Lung (tissue), 12 donors: Measurements from ENCODE around the gene MCAT. TPM values are rescaled to one million over a fixed set of nuclear protein-coding genes. Genes with fewer than 3 reads are reported as not detected.

Experiments
- ATAC-seq: fragments of 200-7000 bp; cut with Tn5 transposase; one replicate; pipeline ENCODE4 v1.9.1; 2020; ENCODE audit warnings: moderate number of reproducible peaks; ENCODE audit not compliant: insufficient read depth, low FRiP score
- DNase-seq, 3 donors: peaks; one replicate each; pipeline ENCODE4 v3.0.0-alpha.2; 2013 to 2017
- H3K27ac ChIP-seq, 2 donors: one replicate each; pipeline ENCODE4 v1.5.1; 2013; ENCODE audit warnings: mild to moderate bottlenecking in 2 of 2, moderate library complexity in 2 of 2, control low read depth in 1 of 2, inconsistent platforms in 1 of 2, low read depth in 1 of 2, low read length in 1 of 2
- H3K27me3 ChIP-seq, 3 donors: one replicate each; pipeline ENCODE4 v1.5.1; 2013; ENCODE audit warnings: low read length in 2 of 3; ENCODE audit not compliant: control insufficient read depth in 3 of 3, insufficient read depth in 3 of 3
- H3K36me3 ChIP-seq, 4 donors: one replicate each; pipeline ENCODE4 v1.5.1; 2013; ENCODE audit warnings: low read length in 4 of 4, mild to moderate bottlenecking in 1 of 4, moderate library complexity in 1 of 4; ENCODE audit not compliant: control insufficient read depth in 4 of 4, insufficient read depth in 4 of 4
- H3K4me1 ChIP-seq, 5 donors: one replicate each; pipeline ENCODE4 v1.5.1; 2013; ENCODE audit warnings: low read length in 5 of 5, mild to moderate bottlenecking in 2 of 5, moderate library complexity in 1 of 5; ENCODE audit not compliant: control insufficient read depth in 5 of 5, insufficient read depth in 5 of 5
- H3K4me3 ChIP-seq: one replicate; pipeline ENCODE4 v1.5.1; 2013; ENCODE audit warnings: mild to moderate bottlenecking, control low read depth, moderate library complexity
- H3K9ac ChIP-seq, 2 donors: one replicate each; pipeline ENCODE4 v1.5.1; 2013; ENCODE audit warnings: low read length in 2 of 2, control low read depth in 1 of 2; ENCODE audit not compliant: insufficient read depth in 1 of 2
- H3K9me3 ChIP-seq, 4 donors: one replicate each; pipeline ENCODE4 v1.5.1; 2013; ENCODE audit warnings: low read length in 3 of 4, mild to moderate bottlenecking in 1 of 4, moderate library complexity in 1 of 4; ENCODE audit not compliant: control insufficient read depth in 4 of 4, insufficient read depth in 3 of 4
- WGBS, 2 donors: extraction: QIAGEN DNeasy Blood & Tissue Kit; methylation state at CpG; one replicate each; pipeline ENCODE4 v1.1.7; 2013; 5-methylcytosine and 5-hydroxymethylcytosine counted together
- polyA plus RNA-seq, 2 donors: library from polyadenylated mRNA; stranded (reverse); fragments of 200-250 nt; gene quantifications; one replicate each; pipeline ENCODE4 v1.2.1, GENCODE V29; 2013
- total RNA-seq, 2 donors: library from RNA; depleted of rRNA in 1 of 2; stranded (reverse); fragments of >200 nt in 1 of 2; gene quantifications; one replicate each; pipeline ENCODE4 v1.2.1, GENCODE V29; 2014 to 2021
- TF ChIP-seq, protein P1 (sequence below): IDR thresholded peaks from 2 replicates; pipeline ENCODE4 v1.5.1; 2012; ENCODE audit warnings: mild to moderate bottlenecking; ENCODE audit errors: control extremely low read depth, extremely low read depth
- donor health status: control.
- donor health status: control.
- donor health status: Bipolar disorder and iron deficiency.
- donor health status: healthy.
- donor health status: DM: yes; HTN: yes; CAD: no.

MCAT gene
- total and polyA plus RNA-seq, 4 donors: 15.6 to 23.9 (median 21.0) TPM

DNA sequence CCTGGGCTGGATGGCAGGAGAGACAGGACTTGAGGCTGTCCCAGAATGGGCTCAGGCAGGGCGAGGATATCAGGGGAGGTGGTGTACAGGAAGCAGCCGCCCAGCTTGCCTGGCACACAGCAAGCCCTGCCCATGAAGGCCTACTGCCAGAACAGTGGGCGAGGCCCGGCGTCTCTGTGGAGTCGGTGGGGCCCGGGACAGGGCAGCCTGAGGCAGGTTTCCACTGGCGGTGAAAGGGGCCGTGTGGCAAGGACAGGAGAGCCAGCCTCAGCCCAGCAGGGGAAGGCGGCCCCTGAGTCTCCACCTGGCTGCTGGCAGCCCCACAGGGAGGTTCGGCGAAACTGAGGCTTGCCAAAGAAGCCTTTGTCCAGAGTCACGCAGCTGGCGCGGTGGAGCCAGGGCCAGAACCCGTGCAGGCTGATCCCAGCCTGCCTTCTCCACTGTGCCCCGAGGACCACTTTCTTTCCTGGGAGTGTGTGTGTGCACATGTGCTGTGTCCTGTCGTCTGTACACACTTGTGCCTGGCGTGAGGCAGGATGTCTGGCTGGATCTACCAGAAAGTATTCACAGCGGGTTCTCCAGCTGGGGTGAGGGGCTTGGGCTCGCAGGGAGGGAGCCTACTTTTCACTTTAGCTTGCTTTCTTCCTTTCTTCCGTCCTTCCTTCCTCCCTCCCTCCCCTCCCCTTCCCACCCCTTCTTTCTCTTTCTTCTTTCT, 9.3 kb upstream of the MCAT start:
- WGBS, 2 donors: 3 to 9% methylated on average over 22 of the region's 22 CpGs
- H3K36me3 ChIP-seq: peaks cover 0 to 6% (median 0%) of the 10 kb centered on the region in 4 donors
- no peaks in the 10 kb centered on the region for H3K9me3 ChIP-seq
- no peaks in the 10 kb centered on the region for H3K27me3 ChIP-seq
- TF ChIP-seq, protein P1, sequence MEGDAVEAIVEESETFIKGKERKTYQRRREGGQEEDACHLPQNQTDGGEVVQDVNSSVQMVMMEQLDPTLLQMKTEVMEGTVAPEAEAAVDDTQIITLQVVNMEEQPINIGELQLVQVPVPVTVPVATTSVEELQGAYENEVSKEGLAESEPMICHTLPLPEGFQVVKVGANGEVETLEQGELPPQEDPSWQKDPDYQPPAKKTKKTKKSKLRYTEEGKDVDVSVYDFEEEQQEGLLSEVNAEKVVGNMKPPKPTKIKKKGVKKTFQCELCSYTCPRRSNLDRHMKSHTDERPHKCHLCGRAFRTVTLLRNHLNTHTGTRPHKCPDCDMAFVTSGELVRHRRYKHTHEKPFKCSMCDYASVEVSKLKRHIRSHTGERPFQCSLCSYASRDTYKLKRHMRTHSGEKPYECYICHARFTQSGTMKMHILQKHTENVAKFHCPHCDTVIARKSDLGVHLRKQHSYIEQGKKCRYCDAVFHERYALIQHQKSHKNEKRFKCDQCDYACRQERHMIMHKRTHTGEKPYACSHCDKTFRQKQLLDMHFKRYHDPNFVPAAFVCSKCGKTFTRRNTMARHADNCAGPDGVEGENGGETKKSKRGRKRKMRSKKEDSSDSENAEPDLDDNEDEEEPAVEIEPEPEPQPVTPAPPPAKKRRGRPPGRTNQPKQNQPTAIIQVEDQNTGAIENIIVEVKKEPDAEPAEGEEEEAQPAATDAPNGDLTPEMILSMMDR: no peak
- ATAC-seq (peak; percentile 84), DNase-seq (peak in 2 of 3 donors; percentile 34 to 55)
- H3K27ac ChIP-seq: peak overlapping the region; percentile 69 to 96
- no peak overlapping the region for H3K9ac ChIP-seq
- H3K4me1 ChIP-seq: peaks cover 0 to 17% (median 12%) of the 10 kb centered on the region in 5 donors
- H3K4me3 ChIP-seq: peak overlapping the region; percentile 76

DNA sequence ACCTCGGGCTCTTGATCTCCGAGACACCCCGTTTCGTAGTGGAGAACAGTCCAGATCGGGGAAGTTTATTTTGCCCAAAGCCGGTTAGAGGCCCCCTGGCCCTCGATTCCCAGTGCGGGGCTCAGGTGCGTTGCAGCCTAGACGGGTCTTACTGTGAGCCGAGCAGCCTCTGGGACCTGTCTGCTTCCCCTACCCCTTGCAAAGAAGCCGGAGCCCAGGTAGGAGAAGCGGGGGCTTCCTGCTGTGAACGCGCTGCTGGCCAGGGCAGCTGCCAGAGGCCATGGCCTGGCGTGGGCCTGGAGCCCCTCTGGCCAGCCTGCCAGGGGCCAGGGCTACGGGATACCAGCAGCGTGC, 8.8 kb upstream of the MCAT start:
- Histone ChIP-seq H3K27ac (peak overlapping the region; percentile 69 to 96), H3K27me3 (no peaks in the 10 kb centered on the region), H3K9me3 (no peaks in the 10 kb centered on the region), H3K4me1 (peaks cover 0 to 17% (median 12%) of the 10 kb centered on the region in 5 donors), H3K9ac (peak overlapping the region in 1 of 2 donors; percentile 42), H3K4me3 (peak overlapping the region; percentile 76), H3K36me3 (peaks cover 0 to 6% (median 0%) of the 10 kb centered on the region in 4 donors)
- ATAC-seq: no peak
- 5 to 9% methylated on average over 18 of the region's 18 CpGs for WGBS, 2 donors
- DNase-seq: no peak
- TF ChIP-seq, protein P1: no peak

DNA sequence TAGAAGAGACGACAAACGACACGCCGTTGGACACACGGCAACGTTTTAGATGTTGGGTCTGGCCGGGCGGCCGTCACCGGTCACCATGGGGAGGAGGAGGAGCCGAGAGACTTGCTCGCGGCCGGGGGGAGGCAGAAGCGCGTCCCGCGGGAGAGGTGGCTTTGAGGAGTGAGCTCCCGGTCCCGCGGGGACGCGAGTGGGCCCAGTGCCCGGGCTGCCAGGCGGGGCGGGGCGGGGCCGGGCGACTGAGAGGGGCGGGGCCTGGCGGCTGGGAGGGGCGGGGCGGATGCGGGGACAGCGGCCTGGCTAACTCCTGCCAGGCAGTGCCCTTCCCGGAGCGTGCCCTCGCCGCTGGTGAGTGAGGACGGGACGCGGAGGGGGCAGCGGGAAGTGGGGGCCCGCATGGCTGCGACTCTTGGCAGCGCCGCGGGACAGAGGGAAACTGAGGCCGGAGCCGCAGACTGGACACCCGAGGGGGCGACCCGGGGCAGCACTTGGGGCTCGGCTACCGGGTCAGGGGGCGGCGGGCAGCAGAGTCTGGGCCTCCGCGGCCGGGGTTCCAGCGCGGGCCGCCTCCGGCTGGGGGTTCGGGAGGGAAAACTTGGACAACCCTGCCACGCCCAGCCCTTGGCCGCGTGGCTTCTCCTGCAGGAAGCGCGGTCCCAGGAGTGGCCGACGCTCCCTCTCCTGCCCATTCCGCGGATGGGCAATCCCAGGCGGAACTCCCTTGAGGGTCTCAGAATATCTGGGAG, 8.2 kb upstream of the MCAT start, which contains the start of gene TSPO:
TSPO (plus strand) TSS at position 309 of the 752 bp plus-strand sequence. CDS start 7,680 bp downstream, outside the sequence.
- Histone ChIP-seq H3K36me3 (peaks cover 0 to 5% (median 0%) of the 10 kb centered on the region in 4 donors), H3K4me3 (peak within 1 kb of the TSS; percentile 76), H3K27ac (peak within 1 kb of the TSS; percentile 69 to 96), H3K9me3 (no peaks in the 10 kb centered on the region), H3K9ac (peak within 1 kb of the TSS in 1 of 2 donors; percentile 47), H3K27me3 (no peaks in the 10 kb centered on the region), H3K4me1 (peaks cover 0 to 14% (median 12%) of the 10 kb centered on the region in 5 donors)
- peak; percentile 82 for ATAC-seq
- peak; percentile 49 to 70 (median 68) for DNase-seq
- WGBS, 2 donors: 1% methylated on average over 56 to 75 of the region's 75 CpGs
- TF ChIP-seq, protein P1: no peak
